Measurements from ENCODE around the gene LPO.

The LPO gene

GRCh38 chr17:58238147-58238634 is at the start of gene LPO:
Gene LPO (plus strand): TSS chr17:58238584. CDS start chr17:58242980, 4,396 bp downstream.
- Histone ChIP-seq H3K9me3 (ENCODE audit: control insufficient read depth in 5 of 5, low read length in 5 of 5) (no peaks in the 10 kb centered on the region), H3K36me3 (ENCODE audit: control insufficient read depth in 5 of 5, insufficient read depth in 5 of 5, low read length in 5 of 5) (no peaks in the 10 kb centered on the region), H3K4me3 (ENCODE audit: low read depth in 1 of 5, low read length in 5 of 5) (no peak within 1 kb of the TSS), H3K9ac (ENCODE audit: low read length in 5 of 5) (no peak within 1 kb of the TSS), H3K27me3 (ENCODE audit: control insufficient read depth in 5 of 5, insufficient read depth in 4 of 5, low read length in 5 of 5) (peaks cover 8 to 33% (median 23%) of the 10 kb centered on the region in 5 donors), H3K4me1 (ENCODE audit: control insufficient read depth in 5 of 5, insufficient read depth in 5 of 5, low read length in 5 of 5) (peaks cover 0 to 2% (median 0%) of the 10 kb centered on the region in 5 donors), H3K27ac (ENCODE audit: low read depth, low read length) (no peak within 1 kb of the TSS)

DNA sequence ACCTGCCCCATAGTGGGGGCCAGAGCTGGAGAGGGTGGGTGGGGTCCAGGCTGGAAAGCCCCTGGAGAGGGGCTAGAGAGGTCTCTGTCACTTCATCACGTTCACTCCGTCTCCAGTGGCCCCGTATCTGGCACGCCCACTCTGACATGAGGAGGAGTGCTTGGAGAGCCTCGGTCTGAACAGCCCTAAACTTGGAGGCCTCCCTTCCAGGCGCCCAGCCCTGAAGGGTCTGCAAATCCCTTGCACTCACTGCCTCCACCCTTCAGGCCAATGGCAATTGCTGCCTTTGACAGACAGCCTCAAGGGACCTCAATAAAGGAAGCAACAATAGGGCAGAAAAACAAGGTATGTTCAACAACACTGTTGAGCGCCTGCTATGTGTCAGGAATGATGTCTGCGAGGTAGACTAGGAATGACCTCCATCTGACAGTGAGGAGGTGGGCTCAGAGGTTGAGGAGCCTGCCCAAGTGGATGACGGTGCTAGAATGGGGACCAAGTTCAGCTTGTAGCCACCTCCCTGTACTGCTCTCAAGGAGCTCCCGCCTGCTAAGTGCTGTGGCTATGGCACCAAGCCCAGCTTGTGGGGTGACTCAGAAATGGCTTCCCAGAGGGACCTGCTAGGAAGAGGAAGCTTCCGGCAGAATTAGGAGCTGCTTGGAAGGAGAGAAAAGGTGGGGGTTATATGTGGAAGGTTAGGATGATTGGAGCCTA is 48.8 kb upstream of the LPO start:
- peaks cover 4 to 10% (median 8%) of the 10 kb centered on the region in 5 donors for H3K4me1 ChIP-seq (ENCODE audit: control insufficient read depth in 5 of 5, insufficient read depth in 5 of 5, low read length in 5 of 5)
- no peaks in the 10 kb centered on the region for H3K9me3 ChIP-seq (ENCODE audit: control insufficient read depth in 5 of 5, low read length in 5 of 5)
- H3K27me3 ChIP-seq (ENCODE audit: control insufficient read depth in 5 of 5, insufficient read depth in 4 of 5, low read length in 5 of 5): peaks cover 12 to 41% (median 27%) of the 10 kb centered on the region in 5 donors
- H3K4me3 ChIP-seq (ENCODE audit: low read depth in 1 of 5, low read length in 5 of 5): peak overlapping the region in 2 of 5 donors; percentile 13 to 32
- H3K9ac ChIP-seq (ENCODE audit: low read length in 5 of 5): no peak overlapping the region
- H3K36me3 ChIP-seq (ENCODE audit: control insufficient read depth in 5 of 5, insufficient read depth in 5 of 5, low read length in 5 of 5): no peaks in the 10 kb centered on the region
- no peak overlapping the region for H3K27ac ChIP-seq (ENCODE audit: low read depth, low read length)

- Histone ChIP-seq H3K4me3 (ENCODE audit: low read depth in 1 of 5, low read length in 5 of 5) (no peak overlapping the region), H3K27me3 (ENCODE audit: control insufficient read depth in 5 of 5, insufficient read depth in 4 of 5, low read length in 5 of 5) (peaks cover 12 to 38% (median 27%) of the 10 kb centered on the region in 5 donors), H3K9ac (ENCODE audit: low read length in 5 of 5) (no peak overlapping the region), H3K9me3 (ENCODE audit: control insufficient read depth in 5 of 5, low read length in 5 of 5) (no peaks in the 10 kb centered on the region), H3K27ac (ENCODE audit: low read depth, low read length) (no peak overlapping the region), H3K4me1 (ENCODE audit: control insufficient read depth in 5 of 5, insufficient read depth in 5 of 5, low read length in 5 of 5) (peaks cover 4 to 10% (median 8%) of the 10 kb centered on the region in 5 donors), H3K36me3 (ENCODE audit: control insufficient read depth in 5 of 5, insufficient read depth in 5 of 5, low read length in 5 of 5) (no peaks in the 10 kb centered on the region)
These were observed 47.0 kb upstream of the LPO start for GRCh38 chr17:58191241-58191896.

DNA sequence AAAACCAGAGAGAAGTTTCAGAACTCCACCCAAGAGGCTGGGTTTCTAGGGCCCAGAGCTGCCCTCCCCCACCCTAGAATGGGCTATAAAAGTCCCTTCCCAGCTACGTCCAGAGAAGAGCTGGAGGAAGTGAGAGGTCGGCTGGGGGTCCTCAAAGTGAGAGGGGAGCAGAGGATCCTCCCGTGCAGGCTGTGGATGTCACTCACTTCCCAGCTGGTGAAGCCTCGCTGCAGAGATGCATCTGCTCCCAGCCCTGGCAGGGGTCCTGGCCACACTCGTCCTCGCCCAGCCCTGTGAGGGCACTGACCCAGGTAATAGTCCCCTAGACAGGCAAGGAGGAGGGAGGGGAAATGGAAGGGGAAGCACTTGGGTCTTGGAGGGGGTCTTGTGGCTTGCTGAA is 45.8 kb upstream of the LPO start, which contains the start of gene EPX:
EPX (plus strand) TSS at position 115 of the 400 bp plus-strand sequence; CDS start at position 236, 121 bp downstream.
- Histone ChIP-seq H3K4me1 (ENCODE audit: control insufficient read depth in 5 of 5, insufficient read depth in 5 of 5, low read length in 5 of 5) (peaks cover 4 to 10% (median 8%) of the 10 kb centered on the region in 5 donors), H3K36me3 (ENCODE audit: control insufficient read depth in 5 of 5, insufficient read depth in 5 of 5, low read length in 5 of 5) (no peaks in the 10 kb centered on the region), H3K4me3 (ENCODE audit: low read depth in 1 of 5, low read length in 5 of 5) (no peak within 1 kb of the TSS), H3K27me3 (ENCODE audit: control insufficient read depth in 5 of 5, insufficient read depth in 4 of 5, low read length in 5 of 5) (peaks cover 4 to 38% (median 25%) of the 10 kb centered on the region in 5 donors), H3K9ac (ENCODE audit: low read length in 5 of 5) (no peak within 1 kb of the TSS), H3K27ac (ENCODE audit: low read depth, low read length) (no peak within 1 kb of the TSS), H3K9me3 (ENCODE audit: control insufficient read depth in 5 of 5, low read length in 5 of 5) (no peaks in the 10 kb centered on the region)

DNA sequence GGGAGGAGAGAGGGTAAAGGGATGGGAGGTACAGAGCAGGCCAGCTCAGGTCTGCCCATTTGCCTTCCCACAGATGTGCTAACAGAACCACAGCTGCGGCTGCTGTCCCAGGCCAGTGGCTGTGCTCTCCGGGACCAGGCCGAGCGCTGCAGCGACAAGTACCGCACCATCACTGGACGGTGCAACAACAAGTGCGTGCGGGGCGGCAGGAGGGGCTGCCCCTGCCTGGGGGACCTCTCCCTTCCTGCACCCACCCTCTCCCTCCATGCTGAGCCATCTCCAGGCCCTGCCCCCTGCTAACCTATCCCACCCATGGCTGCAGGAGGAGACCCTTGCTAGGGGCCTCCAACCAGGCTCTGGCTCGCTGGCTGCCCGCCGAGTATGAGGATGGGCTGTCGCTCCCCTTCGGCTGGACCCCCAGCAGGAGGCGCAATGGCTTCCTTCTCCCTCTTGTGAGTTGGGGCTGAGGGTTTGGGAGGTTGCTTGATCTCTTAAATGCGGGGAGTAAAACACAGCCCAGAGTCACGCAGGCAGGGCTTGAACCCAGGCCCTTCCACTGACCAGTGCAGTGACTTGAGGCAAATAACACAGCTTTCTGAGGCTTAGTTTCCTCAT is 44.6 kb upstream of the LPO start:
- peaks cover 4 to 38% (median 30%) of the 10 kb centered on the region in 5 donors for H3K27me3 ChIP-seq (ENCODE audit: control insufficient read depth in 5 of 5, insufficient read depth in 4 of 5, low read length in 5 of 5)
- H3K4me1 ChIP-seq (ENCODE audit: control insufficient read depth in 5 of 5, insufficient read depth in 5 of 5, low read length in 5 of 5): peaks cover 4 to 10% (median 8%) of the 10 kb centered on the region in 5 donors
- no peak overlapping the region for H3K4me3 ChIP-seq (ENCODE audit: low read depth in 1 of 5, low read length in 5 of 5)
- no peaks in the 10 kb centered on the region for H3K9me3 ChIP-seq (ENCODE audit: control insufficient read depth in 5 of 5, low read length in 5 of 5)
- no peaks in the 10 kb centered on the region for H3K36me3 ChIP-seq (ENCODE audit: control insufficient read depth in 5 of 5, insufficient read depth in 5 of 5, low read length in 5 of 5)
- H3K27ac ChIP-seq (ENCODE audit: low read depth, low read length): no peak overlapping the region
- no peak overlapping the region for H3K9ac ChIP-seq (ENCODE audit: low read length in 5 of 5)

- Histone ChIP-seq H3K36me3 (ENCODE audit: control insufficient read depth in 5 of 5, insufficient read depth in 5 of 5, low read length in 5 of 5) (no peaks in the 10 kb centered on the region), H3K4me3 (ENCODE audit: low read depth in 1 of 5, low read length in 5 of 5) (no peak overlapping the region), H3K27ac (ENCODE audit: low read depth, low read length) (no peak overlapping the region), H3K4me1 (ENCODE audit: control insufficient read depth in 5 of 5, insufficient read depth in 5 of 5, low read length in 5 of 5) (no peaks in the 10 kb centered on the region), H3K9ac (ENCODE audit: low read length in 5 of 5) (no peak overlapping the region), H3K27me3 (ENCODE audit: control insufficient read depth in 5 of 5, insufficient read depth in 4 of 5, low read length in 5 of 5) (peaks cover 6 to 30% (median 22%) of the 10 kb centered on the region in 5 donors), H3K9me3 (ENCODE audit: control insufficient read depth in 5 of 5, low read length in 5 of 5) (no peaks in the 10 kb centered on the region)
These were observed 42.8 kb upstream of the LPO start for GRCh38 chr17:58195518-58196123.

GRCh38 chr17:58196610-58197009 is 41.8 kb upstream of the LPO start:
- Histone ChIP-seq H3K9ac (ENCODE audit: low read length in 5 of 5) (no peak overlapping the region), H3K36me3 (ENCODE audit: control insufficient read depth in 5 of 5, insufficient read depth in 5 of 5, low read length in 5 of 5) (no peaks in the 10 kb centered on the region), H3K27me3 (ENCODE audit: control insufficient read depth in 5 of 5, insufficient read depth in 4 of 5, low read length in 5 of 5) (peaks cover 6 to 27% (median 16%) of the 10 kb centered on the region in 5 donors), H3K9me3 (ENCODE audit: control insufficient read depth in 5 of 5, low read length in 5 of 5) (no peaks in the 10 kb centered on the region), H3K4me3 (ENCODE audit: low read depth in 1 of 5, low read length in 5 of 5) (no peak overlapping the region), H3K4me1 (ENCODE audit: control insufficient read depth in 5 of 5, insufficient read depth in 5 of 5, low read length in 5 of 5) (no peaks in the 10 kb centered on the region), H3K27ac (ENCODE audit: low read depth, low read length) (no peak overlapping the region)

DNA sequence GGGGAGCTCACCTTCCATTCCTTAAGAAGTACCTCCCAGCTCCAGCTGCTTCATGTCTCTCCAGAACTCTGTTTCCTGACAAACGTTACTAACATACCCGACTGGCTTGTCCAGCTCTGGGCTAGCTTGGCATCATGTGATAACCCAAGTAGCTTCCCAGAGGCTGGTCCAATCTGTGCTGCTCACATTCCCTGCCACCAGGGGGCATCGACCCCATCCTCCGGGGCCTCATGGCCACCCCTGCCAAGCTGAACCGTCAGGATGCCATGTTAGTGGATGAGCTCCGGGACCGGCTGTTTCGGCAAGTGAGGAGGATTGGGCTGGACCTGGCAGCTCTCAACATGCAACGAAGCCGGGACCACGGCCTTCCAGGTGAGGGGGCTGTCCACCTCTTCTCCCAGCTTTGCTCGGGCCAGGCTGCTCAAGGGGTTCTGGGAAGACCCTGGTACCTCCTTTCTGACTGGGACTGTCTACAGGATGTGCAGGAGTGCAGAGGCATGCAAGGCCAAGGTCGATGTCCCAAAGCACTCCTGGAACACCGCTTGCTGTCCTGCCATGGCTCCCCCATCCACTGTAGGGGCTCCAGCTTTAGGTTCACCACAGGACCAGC is 38.3 kb upstream of the LPO start:
- Histone ChIP-seq H3K4me1 (ENCODE audit: control insufficient read depth in 5 of 5, insufficient read depth in 5 of 5, low read length in 5 of 5) (no peaks in the 10 kb centered on the region), H3K9ac (ENCODE audit: low read length in 5 of 5) (no peak overlapping the region), H3K27me3 (ENCODE audit: control insufficient read depth in 5 of 5, insufficient read depth in 4 of 5, low read length in 5 of 5) (peaks cover 6 to 22% (median 11%) of the 10 kb centered on the region in 5 donors), H3K36me3 (ENCODE audit: control insufficient read depth in 5 of 5, insufficient read depth in 5 of 5, low read length in 5 of 5) (peaks cover 0 to 5% (median 0%) of the 10 kb centered on the region in 5 donors), H3K4me3 (ENCODE audit: low read depth in 1 of 5, low read length in 5 of 5) (no peak overlapping the region), H3K27ac (ENCODE audit: low read depth, low read length) (no peak overlapping the region), H3K9me3 (ENCODE audit: control insufficient read depth in 5 of 5, low read length in 5 of 5) (no peaks in the 10 kb centered on the region)

DNA sequence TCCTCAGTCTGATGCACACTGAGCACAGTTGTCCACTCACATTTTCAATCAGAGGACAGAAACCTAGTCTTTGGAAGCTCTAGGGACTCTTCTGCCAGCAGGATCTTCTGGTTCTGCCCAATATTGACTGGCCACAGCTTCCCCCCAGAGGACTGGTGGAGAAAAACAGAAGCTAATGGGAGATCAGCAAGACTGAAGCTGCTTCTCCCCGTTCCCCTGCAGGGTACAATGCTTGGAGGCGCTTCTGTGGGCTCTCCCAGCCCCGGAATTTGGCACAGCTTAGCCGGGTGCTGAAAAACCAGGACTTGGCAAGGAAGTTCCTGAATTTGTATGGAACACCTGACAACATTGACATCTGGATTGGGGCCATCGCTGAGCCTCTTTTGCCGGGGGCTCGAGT is 35.5 kb upstream of the LPO start:
- Histone ChIP-seq H3K9me3 (ENCODE audit: control insufficient read depth in 5 of 5, low read length in 5 of 5) (no peaks in the 10 kb centered on the region), H3K4me1 (ENCODE audit: control insufficient read depth in 5 of 5, insufficient read depth in 5 of 5, low read length in 5 of 5) (no peaks in the 10 kb centered on the region), H3K27me3 (ENCODE audit: control insufficient read depth in 5 of 5, insufficient read depth in 4 of 5, low read length in 5 of 5) (peaks cover 0 to 14% (median 5%) of the 10 kb centered on the region in 5 donors), H3K4me3 (ENCODE audit: low read depth in 1 of 5, low read length in 5 of 5) (no peak overlapping the region), H3K27ac (ENCODE audit: low read depth, low read length) (no peak overlapping the region), H3K36me3 (ENCODE audit: control insufficient read depth in 5 of 5, insufficient read depth in 5 of 5, low read length in 5 of 5) (peaks cover 0 to 31% (median 23%) of the 10 kb centered on the region in 5 donors), H3K9ac (ENCODE audit: low read length in 5 of 5) (no peak overlapping the region)
